MCF 10A (cell line): ENCODE measurements around the gene DAAM1. TPM values are rescaled to one million over a fixed set of nuclear protein-coding genes. Genes with fewer than 3 reads are reported as not detected.

Experiments
- BruUV-seq: library from RNA; stranded (reverse); fragments of 400-500 nt; replicated peaks from 2 replicates; lab custom pipeline; 2021; lab: Mats Ljungman, UMichigan
- CTCF ChIA-PET: fragments of 300-600 bp; sonication (Branson Sonifier 250); formaldehyde crosslinking; extraction: SDS; loops from one replicate; lab custom pipeline; 2021; ENCODE audit warnings: antibody characterized with exemption, inconsistent platforms; lab: Yijun Ruan, JAX
- POLR2A ChIA-PET: fragments of 300-600, 350-650 bp; sonication (Branson Sonifier 250); formaldehyde crosslinking; extraction: SDS; loops from one replicate; lab custom pipeline; 2020; ENCODE audit warnings: antibody characterized with exemption, inconsistent platforms; lab: Yijun Ruan, JAX
- DNase-seq: peaks from one replicate; pipeline ENCODE4 v3.0.0-alpha.2; 2018; ENCODE audit not compliant: unreplicated experiment
- H3K27ac Mint-ChIP-seq: one replicate; pipeline ENCODE4 v1.8.0; 2022; ENCODE audit warnings: mild to moderate bottlenecking, low read depth, mixed read lengths; ENCODE audit not compliant: unreplicated experiment
- H3K27me3 Mint-ChIP-seq: one replicate; pipeline ENCODE4 v1.8.0; 2022; ENCODE audit warnings: mixed read lengths; ENCODE audit not compliant: insufficient read depth, unreplicated experiment
- H3K36me3 Mint-ChIP-seq: one replicate; pipeline ENCODE4 v1.8.0; 2022; ENCODE audit warnings: mild to moderate bottlenecking, moderate library complexity, mixed read lengths; ENCODE audit not compliant: insufficient read depth, unreplicated experiment
- H3K4me1 Mint-ChIP-seq: one replicate; pipeline ENCODE4 v1.8.0; 2022; ENCODE audit warnings: mixed read lengths; ENCODE audit not compliant: insufficient read depth, unreplicated experiment
- H3K4me3 Mint-ChIP-seq: one replicate; pipeline ENCODE4 v1.8.0; 2022; ENCODE audit warnings: mild to moderate bottlenecking, moderate library complexity, mixed read lengths; ENCODE audit not compliant: unreplicated experiment
- H3K9me3 Mint-ChIP-seq: one replicate; pipeline ENCODE4 v1.8.0; 2022; ENCODE audit warnings: mixed read lengths; ENCODE audit not compliant: unreplicated experiment
- intact Hi-C: fragments of 100-400 bp; cut with micrococcal nuclease; formaldehyde crosslinking; loops from 2 replicates; pipeline ENCODE4 v1.14.1; 2022
- total RNA-seq: library from RNA; stranded (reverse); gene quantifications from 2 replicates; pipeline ENCODE4 v1.2.3, GENCODE V29; 2022
- TF ChIP-seq, protein P1 (sequence below): fragments of 200-600 bp; IDR thresholded peaks from one replicate; pipeline ENCODE4 v1.8.0; 2022; ENCODE audit warnings: antibody characterized with exemption, mild to moderate bottlenecking; ENCODE audit not compliant: unreplicated experiment

The DAAM1 gene
- total RNA-seq, 1 experiment from 2014 or later: 27.4 TPM

DNA sequence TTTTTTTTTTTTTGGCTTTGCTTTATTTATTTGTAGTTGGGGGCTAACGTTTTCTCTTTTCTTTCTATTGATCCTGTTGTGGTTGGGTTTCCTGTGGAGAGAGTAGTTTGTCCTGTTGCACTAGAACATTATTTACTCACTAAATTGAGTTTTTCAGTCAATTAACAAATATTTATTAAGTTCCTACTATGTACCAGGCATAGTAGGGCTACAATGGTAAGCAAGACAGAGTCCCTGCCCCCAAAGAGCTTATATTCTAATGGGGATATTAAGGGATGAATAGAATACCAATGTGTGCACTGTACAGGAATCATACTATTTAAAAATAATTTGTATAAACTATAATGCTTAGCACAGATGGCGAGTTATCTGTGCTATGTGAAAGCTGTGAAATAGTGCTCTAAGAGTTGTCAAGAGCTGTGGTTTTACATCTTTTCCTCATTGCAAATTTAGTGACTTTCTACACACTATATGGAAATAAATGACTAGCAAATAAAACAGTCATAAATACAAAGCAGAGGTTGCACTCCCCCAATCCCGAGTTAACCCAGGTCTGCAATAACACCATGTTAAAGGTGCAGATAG, 181.8 kb downstream of the DAAM1 start:
- no peaks in the 10 kb centered on the region for H3K9me3 Mint-ChIP-seq
- peaks cover 25% of the 10 kb centered on the region for H3K36me3 Mint-ChIP-seq
- H3K4me3 Mint-ChIP-seq: no peak overlapping the region
- BruUV-seq: no TSS peak
- intact Hi-C loops: no loop called here
- H3K27me3 Mint-ChIP-seq: no peaks in the 10 kb centered on the region
- CTCF ChIA-PET: interaction anchor here (0.7 kb wide), 2 partner anchors 26 to 86 kb away, joined by 3 read pairs; no protein-coding TSS in a partner anchor
- no peak for DNase-seq
- H3K27ac Mint-ChIP-seq: no peak overlapping the region
- POLR2A ChIA-PET: interaction anchor here (0.6 to 1.1 kb wide), 3 partner anchors 9 to 18 kb away, joined by 3 read pairs; no protein-coding TSS in a partner anchor
- TF ChIP-seq, protein P1, sequence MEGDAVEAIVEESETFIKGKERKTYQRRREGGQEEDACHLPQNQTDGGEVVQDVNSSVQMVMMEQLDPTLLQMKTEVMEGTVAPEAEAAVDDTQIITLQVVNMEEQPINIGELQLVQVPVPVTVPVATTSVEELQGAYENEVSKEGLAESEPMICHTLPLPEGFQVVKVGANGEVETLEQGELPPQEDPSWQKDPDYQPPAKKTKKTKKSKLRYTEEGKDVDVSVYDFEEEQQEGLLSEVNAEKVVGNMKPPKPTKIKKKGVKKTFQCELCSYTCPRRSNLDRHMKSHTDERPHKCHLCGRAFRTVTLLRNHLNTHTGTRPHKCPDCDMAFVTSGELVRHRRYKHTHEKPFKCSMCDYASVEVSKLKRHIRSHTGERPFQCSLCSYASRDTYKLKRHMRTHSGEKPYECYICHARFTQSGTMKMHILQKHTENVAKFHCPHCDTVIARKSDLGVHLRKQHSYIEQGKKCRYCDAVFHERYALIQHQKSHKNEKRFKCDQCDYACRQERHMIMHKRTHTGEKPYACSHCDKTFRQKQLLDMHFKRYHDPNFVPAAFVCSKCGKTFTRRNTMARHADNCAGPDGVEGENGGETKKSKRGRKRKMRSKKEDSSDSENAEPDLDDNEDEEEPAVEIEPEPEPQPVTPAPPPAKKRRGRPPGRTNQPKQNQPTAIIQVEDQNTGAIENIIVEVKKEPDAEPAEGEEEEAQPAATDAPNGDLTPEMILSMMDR: no peak
- peaks cover 10% of the 10 kb centered on the region for H3K4me1 Mint-ChIP-seq

DNA sequence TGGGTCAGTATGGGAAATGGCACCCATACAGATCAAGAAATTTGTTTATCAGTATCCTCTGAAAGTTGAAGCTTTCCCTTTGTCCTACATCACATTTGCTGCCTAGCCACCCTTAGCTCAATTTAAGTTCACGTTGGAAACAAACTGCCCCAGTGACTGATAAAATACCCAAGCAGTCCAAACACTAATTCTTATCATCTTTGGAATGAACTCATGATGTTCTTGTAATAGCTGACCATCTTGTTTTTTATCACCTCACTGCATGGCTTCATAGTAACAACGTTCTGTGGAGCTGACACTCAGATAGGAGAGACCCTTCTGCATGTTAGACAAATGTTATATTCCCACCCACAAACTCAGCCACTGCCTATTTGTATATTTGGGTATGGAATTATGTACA, 183.3 kb downstream of the DAAM1 start:
- peaks cover 5% of the 10 kb centered on the region for H3K4me1 Mint-ChIP-seq
- POLR2A ChIA-PET: interaction anchor here (1.0 kb wide), 1 partner anchor 35 kb away, joined by 3 read pairs; no protein-coding TSS in a partner anchor
- H3K9me3 Mint-ChIP-seq: no peaks in the 10 kb centered on the region
- H3K4me3 Mint-ChIP-seq: no peak overlapping the region
- intact Hi-C loops: no loop called here
- peaks cover 25% of the 10 kb centered on the region for H3K36me3 Mint-ChIP-seq
- CTCF ChIA-PET: interaction anchor here (0.5 to 1.0 kb wide), 2 partner anchors 72 to 98 kb away, joined by 3 to 4 read pairs; no protein-coding TSS in a partner anchor
- TF ChIP-seq, protein P1: no peak
- H3K27ac Mint-ChIP-seq: no peak overlapping the region
- H3K27me3 Mint-ChIP-seq: no peaks in the 10 kb centered on the region
- no peak for DNase-seq
- BruUV-seq: no TSS peak

DNA sequence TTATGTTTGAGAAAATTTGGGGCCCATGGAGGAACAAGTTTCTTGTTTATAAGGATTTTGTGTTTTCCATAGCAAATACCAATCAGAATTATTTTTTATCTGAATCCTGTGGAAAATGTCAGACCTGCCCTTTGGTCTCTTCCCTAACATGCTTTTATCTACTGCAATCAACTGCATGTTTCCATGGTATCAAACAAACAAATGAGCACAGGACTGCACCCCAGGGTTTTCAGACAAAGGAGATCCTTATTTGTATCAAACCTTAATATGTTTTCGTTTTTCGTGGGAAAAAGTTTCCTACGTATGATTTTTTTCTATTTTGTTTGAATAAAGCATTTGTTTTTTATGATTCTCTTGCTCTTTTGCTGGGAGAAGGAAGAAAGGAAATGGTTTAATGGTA, 185.6 kb downstream of the DAAM1 start:
- H3K27me3 Mint-ChIP-seq: no peaks in the 10 kb centered on the region

DNA sequence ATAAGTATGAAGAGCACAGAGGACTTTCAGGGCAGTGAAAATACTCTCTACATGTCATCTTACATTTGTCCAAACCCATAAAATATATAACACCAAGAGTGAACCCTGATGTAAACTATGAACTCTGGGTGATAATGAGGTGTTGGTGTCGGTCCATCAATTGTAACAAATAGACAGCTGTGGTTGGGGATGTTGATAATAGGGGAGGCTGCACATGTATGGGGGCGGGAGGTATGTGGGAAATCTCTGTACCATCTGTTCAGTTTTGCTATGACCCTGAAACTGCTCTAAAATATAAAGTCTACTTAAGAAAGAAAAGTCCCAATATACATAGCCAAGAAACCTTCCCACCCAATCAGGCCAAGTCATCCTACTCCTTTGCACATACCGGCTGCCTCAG, 188.2 kb downstream of the DAAM1 start:
- H3K27ac Mint-ChIP-seq: no peak overlapping the region
- CTCF ChIA-PET: interaction anchor here (1.3 kb wide), 1 partner anchor 9 kb away, joined by 5 read pairs; no protein-coding TSS in a partner anchor
- no peak for DNase-seq
- TF ChIP-seq, protein P1: no peak
- no peaks in the 10 kb centered on the region for H3K27me3 Mint-ChIP-seq
- no peak overlapping the region for H3K4me3 Mint-ChIP-seq
- intact Hi-C loops: no loop called here
- no peaks in the 10 kb centered on the region for H3K4me1 Mint-ChIP-seq
- no TSS peak for BruUV-seq
- H3K36me3 Mint-ChIP-seq: peaks cover 6% of the 10 kb centered on the region
- POLR2A ChIA-PET: interaction anchor here (0.7 kb wide), 1 partner anchor 101 kb away, joined by 3 read pairs; no protein-coding TSS in a partner anchor
- no peaks in the 10 kb centered on the region for H3K9me3 Mint-ChIP-seq

More for the DNA sequence above, 185.6 kb downstream of the DAAM1 start:
- no peaks in the 10 kb centered on the region for H3K4me1 Mint-ChIP-seq
- no peak for DNase-seq
- TF ChIP-seq, protein P1: no peak
- BruUV-seq: no TSS peak
- ChIA-PET CTCF (interaction anchor here (0.6 kb wide), 2 partner anchors 58 to 73 kb away, joined by 3 to 4 read pairs; no protein-coding TSS in a partner anchor), POLR2A (interaction anchor here (0.7 kb wide), 1 partner anchor 98 kb away, joined by 4 read pairs; no protein-coding TSS in a partner anchor)
- no peaks in the 10 kb centered on the region for H3K9me3 Mint-ChIP-seq
- intact Hi-C loops: no loop called here
- H3K4me3 Mint-ChIP-seq: no peak overlapping the region
- no peak overlapping the region for H3K27ac Mint-ChIP-seq
- peaks cover 13% of the 10 kb centered on the region for H3K36me3 Mint-ChIP-seq
